ENCODE measurements around the gene CUTA.
"Not testable (repeated sequence)": the region's sequence is repeated elsewhere in the genome, so short reads cannot be mapped to it uniquely, and the experiment has no call there.

CUTA gene

GRCh38 chr6:33410711-33411631, 6.9 kb downstream of the CUTA start, which contains the start of gene PHF1:
TSS of gene PHF1 (plus strand) at chr6:33411014. CDS start at chr6:33412264, 1,250 bp downstream.
- H3K27ac ChIP-seq (ENCODE audit: low read depth, low read length) = peak within 1 kb of the TSS; percentile 44; the same call in 1 of the 2 replicates
- H3K9me3 ChIP-seq (ENCODE audit: control insufficient read depth, insufficient read depth, low read depth, low read length) = no peaks in the 10 kb centered on the region
- peak within 1 kb of the TSS; percentile 83 for H3K4me3 ChIP-seq (ENCODE audit: low read depth, low read length)
- H3K27me3 ChIP-seq (ENCODE audit: control insufficient read depth, insufficient read depth, low read length) = no peaks in the 10 kb centered on the region
- H3K4me1 ChIP-seq (ENCODE audit: control insufficient read depth, insufficient read depth, low read length) = peaks cover 3% of the 10 kb centered on the region; the same call in 1 of the 2 replicates
- peaks cover 62% of the 10 kb centered on the region for H3K36me3 ChIP-seq (ENCODE audit: control insufficient read depth, insufficient read depth, low read length)
- H3K9ac ChIP-seq (ENCODE audit: low read length) = peak within 1 kb of the TSS; percentile 85

- Histone ChIP-seq H3K36me3 (ENCODE audit: control insufficient read depth, insufficient read depth, low read length) (peaks cover 62% of the 10 kb centered on the region), H3K9ac (ENCODE audit: low read length) (peak overlapping the region; percentile 85), H3K4me1 (ENCODE audit: control insufficient read depth, insufficient read depth, low read length) (peaks cover 3% of the 10 kb centered on the region; the same call in 1 of the 2 replicates), H3K27me3 (ENCODE audit: control insufficient read depth, insufficient read depth, low read length) (no peaks in the 10 kb centered on the region), H3K9me3 (ENCODE audit: control insufficient read depth, insufficient read depth, low read depth, low read length) (no peaks in the 10 kb centered on the region), H3K27ac (ENCODE audit: low read depth, low read length) (no peak overlapping the region), H3K4me3 (ENCODE audit: low read depth, low read length) (peak overlapping the region; percentile 83)
These were observed 7.7 kb downstream of the CUTA start for GRCh38 chr6:33410050-33410710.

- H3K4me3 ChIP-seq (ENCODE audit: low read depth, low read length) = no peak overlapping the region
- H3K27ac ChIP-seq (ENCODE audit: low read depth, low read length) = no peak overlapping the region
- peaks cover 3% of the 10 kb centered on the region; the same call in 1 of the 2 replicates for H3K4me1 ChIP-seq (ENCODE audit: control insufficient read depth, insufficient read depth, low read length)
- peaks cover 63% of the 10 kb centered on the region for H3K36me3 ChIP-seq (ENCODE audit: control insufficient read depth, insufficient read depth, low read length)
- H3K9ac ChIP-seq (ENCODE audit: low read length) = no peak overlapping the region
- H3K9me3 ChIP-seq (ENCODE audit: control insufficient read depth, insufficient read depth, low read depth, low read length) = no peaks in the 10 kb centered on the region
- H3K27me3 ChIP-seq (ENCODE audit: control insufficient read depth, insufficient read depth, low read length) = no peaks in the 10 kb centered on the region
These were observed 10.7 kb downstream of the CUTA start for GRCh38 chr6:33407132-33407718.

GRCh38 chr6:33406126-33406525, 11.8 kb downstream of the CUTA start:
- H3K27ac ChIP-seq (ENCODE audit: low read depth, low read length) = no peak overlapping the region
- no peaks in the 10 kb centered on the region for H3K27me3 ChIP-seq (ENCODE audit: control insufficient read depth, insufficient read depth, low read length)
- peaks cover 3% of the 10 kb centered on the region; the same call in 1 of the 2 replicates for H3K4me1 ChIP-seq (ENCODE audit: control insufficient read depth, insufficient read depth, low read length)
- no peak overlapping the region for H3K4me3 ChIP-seq (ENCODE audit: low read depth, low read length)
- no peak overlapping the region for H3K9ac ChIP-seq (ENCODE audit: low read length)
- peaks cover 69% of the 10 kb centered on the region for H3K36me3 ChIP-seq (ENCODE audit: control insufficient read depth, insufficient read depth, low read length)
- no peaks in the 10 kb centered on the region for H3K9me3 ChIP-seq (ENCODE audit: control insufficient read depth, insufficient read depth, low read depth, low read length)

GRCh38 chr6:33405386-33405940, 12.4 kb downstream of the CUTA start:
- Histone ChIP-seq H3K9me3 (ENCODE audit: control insufficient read depth, insufficient read depth, low read depth, low read length) (no peaks in the 10 kb centered on the region), H3K27ac (ENCODE audit: low read depth, low read length) (no peak overlapping the region), H3K9ac (ENCODE audit: low read length) (no peak overlapping the region), H3K36me3 (ENCODE audit: control insufficient read depth, insufficient read depth, low read length) (peaks cover 74% of the 10 kb centered on the region), H3K4me1 (ENCODE audit: control insufficient read depth, insufficient read depth, low read length) (peaks cover 3% of the 10 kb centered on the region; the same call in 1 of the 2 replicates), H3K27me3 (ENCODE audit: control insufficient read depth, insufficient read depth, low read length) (no peaks in the 10 kb centered on the region), H3K4me3 (ENCODE audit: low read depth, low read length) (no peak overlapping the region)

GRCh38 chr6:33404884-33405283, 13.0 kb downstream of the CUTA start:
- no peak overlapping the region for H3K9ac ChIP-seq (ENCODE audit: low read length)
- peaks cover 3% of the 10 kb centered on the region; the same call in 1 of the 2 replicates for H3K4me1 ChIP-seq (ENCODE audit: control insufficient read depth, insufficient read depth, low read length)
- H3K4me3 ChIP-seq (ENCODE audit: low read depth, low read length) = no peak overlapping the region
- no peak overlapping the region for H3K27ac ChIP-seq (ENCODE audit: low read depth, low read length)
- peaks cover 79% of the 10 kb centered on the region for H3K36me3 ChIP-seq (ENCODE audit: control insufficient read depth, insufficient read depth, low read length)
- H3K27me3 ChIP-seq (ENCODE audit: control insufficient read depth, insufficient read depth, low read length) = no peaks in the 10 kb centered on the region
- no peaks in the 10 kb centered on the region for H3K9me3 ChIP-seq (ENCODE audit: control insufficient read depth, insufficient read depth, low read depth, low read length)

GRCh38 chr6:33399881-33400280, 18.0 kb downstream of the CUTA start:
- H3K9ac ChIP-seq (ENCODE audit: low read length); H3K27me3 ChIP-seq (ENCODE audit: control insufficient read depth, insufficient read depth, low read length); H3K4me1 ChIP-seq (ENCODE audit: control insufficient read depth, insufficient read depth, low read length); H3K9me3 ChIP-seq (ENCODE audit: control insufficient read depth, insufficient read depth, low read depth, low read length); H3K4me3 ChIP-seq (ENCODE audit: low read depth, low read length); H3K27ac ChIP-seq (ENCODE audit: low read depth, low read length): not testable (repeated sequence)
- H3K36me3 ChIP-seq (ENCODE audit: control insufficient read depth, insufficient read depth, low read length) = peaks cover 78% of the 10 kb centered on the region

- not testable (repeated sequence) for H3K27me3 ChIP-seq (ENCODE audit: control insufficient read depth, insufficient read depth, low read length); H3K9ac ChIP-seq (ENCODE audit: low read length); H3K27ac ChIP-seq (ENCODE audit: low read depth, low read length); H3K9me3 ChIP-seq (ENCODE audit: control insufficient read depth, insufficient read depth, low read depth, low read length); H3K4me3 ChIP-seq (ENCODE audit: low read depth, low read length); H3K4me1 ChIP-seq (ENCODE audit: control insufficient read depth, insufficient read depth, low read length)
- peaks cover 67% of the 10 kb centered on the region for H3K36me3 ChIP-seq (ENCODE audit: control insufficient read depth, insufficient read depth, low read length)
These were observed 19.3 kb downstream of the CUTA start for GRCh38 chr6:33398601-33399000.

- Histone ChIP-seq H3K27me3 (ENCODE audit: control insufficient read depth, insufficient read depth, low read length) (no peaks in the 10 kb centered on the region), H3K27ac (ENCODE audit: low read depth, low read length) (no peak overlapping the region), H3K9me3 (ENCODE audit: control insufficient read depth, insufficient read depth, low read depth, low read length) (no peaks in the 10 kb centered on the region), H3K36me3 (ENCODE audit: control insufficient read depth, insufficient read depth, low read length) (peaks cover 56% of the 10 kb centered on the region), H3K9ac (ENCODE audit: low read length) (no peak overlapping the region), H3K4me3 (ENCODE audit: low read depth, low read length) (no peak overlapping the region), H3K4me1 (ENCODE audit: control insufficient read depth, insufficient read depth, low read length) (peaks cover 7% of the 10 kb centered on the region; the same call in 1 of the 2 replicates)
These were observed 20.4 kb downstream of the CUTA start for GRCh38 chr6:33397541-33397940.

- Histone ChIP-seq H3K27ac (ENCODE audit: low read depth, low read length) (no peak overlapping the region), H3K4me1 (ENCODE audit: control insufficient read depth, insufficient read depth, low read length) (peaks cover 14% of the 10 kb centered on the region), H3K27me3 (ENCODE audit: control insufficient read depth, insufficient read depth, low read length) (no peaks in the 10 kb centered on the region), H3K9ac (ENCODE audit: low read length) (peak overlapping the region; percentile 89), H3K36me3 (ENCODE audit: control insufficient read depth, insufficient read depth, low read length) (peaks cover 18% of the 10 kb centered on the region), H3K4me3 (ENCODE audit: low read depth, low read length) (peak overlapping the region; percentile 93), H3K9me3 (ENCODE audit: control insufficient read depth, insufficient read depth, low read depth, low read length) (no peaks in the 10 kb centered on the region)
These were observed 24.9 kb downstream of the CUTA start for GRCh38 chr6:33392979-33393378.
